ENCODE data around the gene ROBO1. TPM values are rescaled to one million over a fixed set of nuclear protein-coding genes. Genes with fewer than 3 reads are reported as not detected.
"Not testable (repeated sequence)": the region's sequence is repeated elsewhere in the genome, so short reads cannot be mapped to it uniquely, and the experiment has no call there.

ROBO1 gene
- total RNA-seq, 2 experiments from 2014 or later = 8.6 to 9.0 TPM

DNA sequence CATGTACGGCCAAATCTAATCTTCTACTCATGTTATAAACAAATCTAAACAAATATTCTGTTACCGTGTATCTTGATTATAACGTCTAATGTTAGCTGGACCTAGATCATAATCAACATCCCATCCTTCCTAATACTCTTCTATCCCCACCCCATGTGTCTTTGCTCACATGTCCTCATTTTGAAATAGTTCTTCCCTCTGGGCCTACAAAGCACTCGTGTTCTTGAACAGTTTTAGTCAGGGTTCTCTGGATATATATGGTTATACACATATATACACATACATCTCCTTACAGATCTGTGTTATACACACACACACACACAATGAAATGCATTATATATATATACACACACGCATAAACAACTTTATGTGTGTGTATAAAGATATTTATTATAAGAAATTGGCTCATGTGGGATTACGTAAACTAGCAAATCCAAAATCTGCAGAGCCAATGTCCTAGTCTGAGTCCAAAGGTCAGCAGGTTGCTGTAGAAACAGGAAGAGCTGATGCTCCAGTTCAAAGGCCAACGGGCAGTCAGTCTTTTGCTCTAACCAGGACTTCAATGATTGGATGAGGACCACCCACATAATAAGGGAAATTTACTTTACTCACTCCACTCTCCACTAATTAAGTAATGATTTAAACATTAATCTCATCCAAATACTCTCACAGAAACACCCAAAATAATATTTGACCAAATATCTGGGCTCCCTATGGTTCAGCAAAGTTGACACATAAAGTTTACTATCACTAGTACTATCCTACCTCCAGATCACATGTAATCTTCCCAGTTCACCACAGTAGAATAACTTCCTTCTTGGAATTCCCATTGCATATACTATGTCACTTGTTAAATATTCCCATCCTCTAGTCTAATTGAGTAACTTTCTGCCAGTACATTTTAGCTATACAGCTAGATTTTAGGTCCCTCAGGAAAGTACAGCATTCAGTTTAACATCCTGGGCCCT lies 450.0 kb downstream of the ROBO1 start:
- no peaks in the 10 kb centered on the region for H3K9me3 Mint-ChIP-seq
- ChIA-PET CTCF (no interaction called here), POLR2A (no interaction called here)
- H3K27ac Mint-ChIP-seq = no peak overlapping the region
- no peak for ATAC-seq
- H3K4me3 Mint-ChIP-seq = no peak overlapping the region
- H3K27me3 Mint-ChIP-seq = no peaks in the 10 kb centered on the region
- TF ChIP-seq, protein P1, sequence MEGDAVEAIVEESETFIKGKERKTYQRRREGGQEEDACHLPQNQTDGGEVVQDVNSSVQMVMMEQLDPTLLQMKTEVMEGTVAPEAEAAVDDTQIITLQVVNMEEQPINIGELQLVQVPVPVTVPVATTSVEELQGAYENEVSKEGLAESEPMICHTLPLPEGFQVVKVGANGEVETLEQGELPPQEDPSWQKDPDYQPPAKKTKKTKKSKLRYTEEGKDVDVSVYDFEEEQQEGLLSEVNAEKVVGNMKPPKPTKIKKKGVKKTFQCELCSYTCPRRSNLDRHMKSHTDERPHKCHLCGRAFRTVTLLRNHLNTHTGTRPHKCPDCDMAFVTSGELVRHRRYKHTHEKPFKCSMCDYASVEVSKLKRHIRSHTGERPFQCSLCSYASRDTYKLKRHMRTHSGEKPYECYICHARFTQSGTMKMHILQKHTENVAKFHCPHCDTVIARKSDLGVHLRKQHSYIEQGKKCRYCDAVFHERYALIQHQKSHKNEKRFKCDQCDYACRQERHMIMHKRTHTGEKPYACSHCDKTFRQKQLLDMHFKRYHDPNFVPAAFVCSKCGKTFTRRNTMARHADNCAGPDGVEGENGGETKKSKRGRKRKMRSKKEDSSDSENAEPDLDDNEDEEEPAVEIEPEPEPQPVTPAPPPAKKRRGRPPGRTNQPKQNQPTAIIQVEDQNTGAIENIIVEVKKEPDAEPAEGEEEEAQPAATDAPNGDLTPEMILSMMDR (IDR thresholded peaks at IDR 0.05) = no peak
- no peaks in the 10 kb centered on the region for H3K4me1 Mint-ChIP-seq (ENCODE audit: low read depth)
- H3K36me3 Mint-ChIP-seq (ENCODE audit: low read depth) = no peaks in the 10 kb centered on the region
- intact Hi-C loops (cut with micrococcal nuclease) = no loop called here
- DNase-seq = no peak

DNA sequence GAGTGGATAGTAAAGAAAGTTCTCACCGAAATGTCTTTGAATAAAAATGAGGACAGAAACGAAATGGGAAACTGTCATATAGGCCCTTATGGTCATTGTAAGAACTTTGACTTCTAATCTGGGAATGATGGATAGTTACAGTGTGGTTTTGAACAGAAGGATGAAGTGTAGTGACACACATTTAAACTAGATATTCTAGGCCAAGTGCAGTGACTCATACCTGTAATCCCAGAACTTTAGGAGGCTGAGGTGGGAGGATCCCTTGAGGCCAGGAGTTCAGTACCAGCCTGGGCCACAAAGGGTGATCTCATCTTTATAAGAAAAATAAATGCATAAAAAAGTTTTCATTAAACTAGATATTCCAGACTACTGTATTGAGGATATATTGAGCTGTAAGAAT lies 452.8 kb downstream of the ROBO1 start:
- no peaks in the 10 kb centered on the region for H3K4me1 Mint-ChIP-seq (ENCODE audit: low read depth)

DNA sequence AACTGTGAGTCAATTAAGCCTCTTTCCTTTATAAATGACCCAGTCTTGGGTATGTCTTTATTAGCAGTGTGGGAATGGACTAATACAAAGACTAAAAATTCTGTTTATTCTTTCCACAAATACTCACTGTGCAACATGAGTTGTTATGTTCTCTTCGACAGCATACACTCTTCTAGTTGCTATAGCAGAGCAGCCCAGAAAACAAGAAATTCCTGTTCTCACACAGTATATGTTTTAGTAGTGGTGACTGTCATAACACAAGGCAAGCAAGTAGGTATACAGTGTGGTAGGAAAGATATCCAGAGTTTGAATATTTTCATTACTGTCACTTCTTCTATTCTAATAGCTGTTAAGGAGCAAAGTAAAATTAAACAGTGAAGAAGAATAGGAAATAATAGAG lies 453.3 kb downstream of the ROBO1 start:
- H3K36me3 Mint-ChIP-seq (ENCODE audit: low read depth) = no peaks in the 10 kb centered on the region
- H3K27ac Mint-ChIP-seq = no peak overlapping the region
- DNase-seq (no peak), ATAC-seq (no peak)
- ChIA-PET CTCF (no interaction called here), POLR2A (no interaction called here)
- intact Hi-C loops (cut with micrococcal nuclease) = no loop called here
- TF ChIP-seq, protein P1 (IDR thresholded peaks at IDR 0.05) = no peak
- H3K4me1 Mint-ChIP-seq (ENCODE audit: low read depth) = no peaks in the 10 kb centered on the region
- H3K4me3 Mint-ChIP-seq = no peak overlapping the region
- H3K27me3 Mint-ChIP-seq = no peaks in the 10 kb centered on the region
- no peaks in the 10 kb centered on the region for H3K9me3 Mint-ChIP-seq

More for the DNA sequence above, 452.8 kb downstream of the ROBO1 start:
- Mint-ChIP-seq H3K36me3 (ENCODE audit: low read depth) (no peaks in the 10 kb centered on the region), H3K9me3 (no peaks in the 10 kb centered on the region), H3K4me3 (no peak overlapping the region), H3K27ac (no peak overlapping the region), H3K27me3 (no peaks in the 10 kb centered on the region)
- TF ChIP-seq, protein P1 (IDR thresholded peaks at IDR 0.05) = no peak
- DNase-seq (no peak), ATAC-seq (no peak)
- intact Hi-C loops (cut with micrococcal nuclease) = no loop called here
- ChIA-PET CTCF (no interaction called here), POLR2A (no interaction called here)

DNA sequence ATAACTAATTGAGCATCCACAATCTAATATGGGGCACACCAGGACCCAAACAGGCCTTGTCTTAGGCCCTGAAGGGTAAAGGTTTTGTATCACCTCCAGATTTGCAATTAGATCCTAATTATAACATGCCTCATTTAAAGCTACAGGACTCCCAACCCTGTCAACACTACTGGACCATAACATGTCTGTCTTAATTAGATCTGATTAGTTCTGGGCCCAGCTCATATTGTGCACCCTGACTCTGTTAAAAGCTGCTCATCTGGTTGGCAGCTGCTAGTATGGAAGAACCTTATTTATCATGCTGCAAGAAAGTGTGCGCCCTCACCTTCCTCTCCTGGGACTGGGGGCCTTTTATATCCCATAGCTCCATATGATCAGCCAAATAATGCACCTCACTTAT lies 457.8 kb downstream of the ROBO1 start:
- intact Hi-C loops (cut with micrococcal nuclease) = no loop called here
- DNase-seq (no peak), ATAC-seq (no peak)
- H3K4me3 Mint-ChIP-seq = no peak overlapping the region
- no peaks in the 10 kb centered on the region for H3K27me3 Mint-ChIP-seq
- CTCF ChIA-PET = no interaction called here
- H3K9me3 Mint-ChIP-seq = no peaks in the 10 kb centered on the region
- no peak overlapping the region for H3K27ac Mint-ChIP-seq
- no peaks in the 10 kb centered on the region for H3K36me3 Mint-ChIP-seq (ENCODE audit: low read depth)
- TF ChIP-seq, protein P1 (IDR thresholded peaks at IDR 0.05) = no peak
- no peaks in the 10 kb centered on the region for H3K4me1 Mint-ChIP-seq (ENCODE audit: low read depth)
- POLR2A ChIA-PET = no interaction called here

DNA sequence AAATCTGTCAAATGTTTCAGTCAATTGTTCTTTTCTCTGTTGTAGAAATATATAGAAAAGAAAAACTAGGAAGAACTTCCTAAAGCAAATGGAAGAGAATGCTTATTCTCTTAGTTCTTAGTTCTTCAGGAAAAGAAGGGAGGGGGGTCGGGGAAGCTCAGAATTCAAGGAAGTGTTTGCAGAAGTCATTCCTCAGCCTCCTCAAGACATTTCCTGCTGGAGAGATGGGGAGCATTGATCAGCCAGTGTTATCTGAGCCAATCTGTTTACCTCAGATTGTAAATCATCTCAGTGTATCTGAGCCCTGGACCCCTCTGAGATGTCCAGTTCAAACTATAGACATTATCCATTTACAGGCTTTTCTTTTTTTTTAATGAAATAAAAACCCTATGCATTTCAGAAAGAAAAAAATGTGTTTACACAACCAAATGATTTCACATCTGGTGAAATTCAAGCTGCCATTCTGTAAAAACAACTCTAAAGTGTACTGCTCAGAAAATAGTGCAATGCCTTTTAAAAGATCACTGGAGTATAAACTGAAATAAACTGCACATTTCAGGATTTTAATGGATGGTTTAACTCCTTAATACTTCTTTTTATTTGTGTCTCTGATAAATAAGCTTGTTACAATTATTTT lies 460.7 kb downstream of the ROBO1 start:
- intact Hi-C loops (cut with micrococcal nuclease) = no loop called here
- H3K9me3 Mint-ChIP-seq = peaks cover 1% of the 10 kb centered on the region
- TF ChIP-seq, protein P1 (IDR thresholded peaks at IDR 0.05) = no peak
- POLR2A ChIA-PET = no interaction called here
- no peak overlapping the region for H3K4me3 Mint-ChIP-seq
- CTCF ChIA-PET = no interaction called here
- DNase-seq (no peak), ATAC-seq (no peak)
- H3K27ac Mint-ChIP-seq = no peak overlapping the region
- no peaks in the 10 kb centered on the region for H3K36me3 Mint-ChIP-seq (ENCODE audit: low read depth)
- no peaks in the 10 kb centered on the region for H3K4me1 Mint-ChIP-seq (ENCODE audit: low read depth)
- H3K27me3 Mint-ChIP-seq = no peaks in the 10 kb centered on the region

DNA sequence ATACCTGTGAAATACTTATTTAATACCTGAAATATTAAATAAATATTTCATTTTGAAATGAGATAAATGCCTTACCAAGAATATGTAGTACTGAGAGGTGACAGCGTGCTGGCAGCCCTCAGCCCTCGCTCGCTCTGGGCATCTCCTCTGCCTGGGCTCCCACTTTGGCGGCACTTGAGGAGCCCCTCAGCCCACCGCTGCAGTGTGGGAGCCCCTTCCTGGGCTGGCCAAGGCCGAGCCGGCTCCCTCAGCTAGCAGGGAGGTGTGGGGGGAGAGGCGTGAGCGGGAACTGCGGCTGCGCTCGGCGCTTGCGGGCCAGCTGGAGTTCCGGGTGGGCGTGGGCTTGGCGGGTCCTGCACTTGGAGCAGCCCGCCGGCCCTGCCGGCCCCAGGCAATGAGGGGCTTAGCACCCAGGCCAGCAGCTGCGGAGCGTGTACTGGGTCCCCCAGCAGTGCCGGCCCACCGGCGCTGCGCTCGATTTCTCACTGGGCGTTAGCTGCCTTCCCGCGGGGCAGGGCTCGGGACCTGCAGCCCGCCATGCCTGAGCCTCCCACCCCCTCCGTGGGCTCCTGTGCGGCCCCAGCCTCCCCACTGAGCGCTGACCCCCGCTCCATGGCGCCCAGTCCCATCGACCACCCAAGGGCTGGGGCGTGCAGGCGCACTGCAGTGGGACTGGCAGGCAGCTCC lies 467.7 kb downstream of the ROBO1 start:
- intact Hi-C loops (cut with micrococcal nuclease); H3K4me3 Mint-ChIP-seq; H3K27ac Mint-ChIP-seq; H3K27me3 Mint-ChIP-seq; H3K9me3 Mint-ChIP-seq; CTCF ChIA-PET; H3K36me3 Mint-ChIP-seq (ENCODE audit: low read depth); DNase-seq; POLR2A ChIA-PET; H3K4me1 Mint-ChIP-seq (ENCODE audit: low read depth); ATAC-seq: not testable (repeated sequence)

All from activated CD8-positive, alpha-beta T cell treated with anti-CD3 and anti-CD28 coated beads for 36 hours (primary cell).